K562 (cell line): Measurements from ENCODE around the gene ALDH9A1. TPM values are rescaled to one million over a fixed set of nuclear protein-coding genes. Genes with fewer than 3 reads are reported as not detected.

Source experiments
- ATAC-seq: fragments of 200-7000 bp; cut with Tn5 transposase; 3 replicates; pipeline ENCODE4 v1.9.1; 2020; ENCODE audit warnings: moderate library complexity
- BruUV-seq: library from RNA; stranded (reverse); fragments of 400-500 nt; replicated peaks from 2 replicates; lab custom pipeline; 2021; lab: Mats Ljungman, UMichigan
- CTCF ChIA-PET: fragments of 300-600 bp; formaldehyde crosslinking; extraction: SDS; loops from one replicate; lab custom pipeline; 2021; ENCODE audit warnings: low intra/inter-chr PET ratio; lab: Yijun Ruan, JAX
- POLR2A ChIA-PET: fragments of 300-600, 350-650 bp; sonication (Branson Sonifier 250); formaldehyde crosslinking; extraction: SDS; loops from one replicate; lab custom pipeline; 2021; ENCODE audit warnings: antibody characterized with exemption, inconsistent platforms; lab: Yijun Ruan, JAX
- DNase-seq, 4 experiments: peaks; one replicate each; pipeline versions ENCODE4 v3.0.0 to v3.0.0-alpha.2; 2011 to 2018; ENCODE audit warnings: low spot score in 3 of 4, mixed read lengths in 3 of 4; ENCODE audit errors: extremely low read depth in 1 of 4
- FAIRE-seq: peaks from 2 replicates; lab custom pipeline; 2011; peaks lifted over from hg19 to GRCh38; lab: Jason Lieb, UNC
- H2AFZ ChIP-seq: 2 replicates; pipeline ENCODE4 v1.6.0; 2011; ENCODE audit warnings: low read depth, low read length, control low read depth, inconsistent platforms
- H3K27ac ChIP-seq: fragments of 200-600 bp; 3 replicates; pipeline ENCODE4 v1.8.0; 2011; ENCODE audit warnings: low read depth, mild to moderate bottlenecking, control low read depth, inconsistent platforms, low read length, moderate library complexity, mixed read lengths; ENCODE audit errors: extremely low read depth
- H3K27me3 ChIP-seq, 2 experiments: fragments of 300-600 bp in 1 of 2; 2 replicates in 1 of 2; 3 replicates in 1 of 2; pipeline versions ENCODE4 v1.6.0 to v1.8.0; 2011; ENCODE audit warnings: inconsistent platforms in 2 of 2, low read length in 2 of 2, mild to moderate bottlenecking in 1 of 2, mixed read lengths in 1 of 2, moderate library complexity in 1 of 2; ENCODE audit not compliant: control insufficient read depth in 2 of 2, insufficient read depth in 2 of 2
- H3K36me3 ChIP-seq: fragments of 300-600 bp; 3 replicates; pipeline ENCODE4 v1.8.0; 2011; ENCODE audit warnings: mild to moderate bottlenecking, low read length, inconsistent platforms; ENCODE audit not compliant: control insufficient read depth, insufficient read depth
- H3K4me1 ChIP-seq, 2 experiments: fragments of 200-600 bp in 1 of 2; replicated peaks in 1 of 2; 2 replicates in 1 of 2; 3 replicates in 1 of 2; pipeline versions ENCODE4 v1.5.1 to v1.8.0; 2011; ENCODE audit warnings: inconsistent platforms in 2 of 2, low read length in 2 of 2, mild to moderate bottlenecking in 1 of 2, mixed read lengths in 1 of 2, moderate library complexity in 1 of 2; ENCODE audit not compliant: control insufficient read depth in 2 of 2, insufficient read depth in 2 of 2
- H3K4me2 ChIP-seq: 2 replicates; pipeline ENCODE4 v1.6.1; 2011; ENCODE audit warnings: low read length, control low read depth, inconsistent platforms, mixed read lengths; ENCODE audit not compliant: insufficient read depth
- H3K4me3 ChIP-seq: fragments of 200-600 bp; sonication (generic), shearing (Covaris generic); 2 replicates; pipeline ENCODE4 v1.5.1; 2016; ENCODE audit warnings: control low read depth, inconsistent platforms
- H3K79me2 ChIP-seq: fragments of 200-600 bp; 3 replicates; pipeline ENCODE4 v1.8.0; 2011; ENCODE audit warnings: low read length, inconsistent platforms; ENCODE audit not compliant: control insufficient read depth, insufficient read depth
- H3K9ac ChIP-seq, 2 experiments: 2 replicates each; pipeline versions ENCODE4 v1.6.0 to v1.6.1; 2011; ENCODE audit warnings: low read depth in 2 of 2, low read length in 2 of 2, control low read depth in 1 of 2, inconsistent platforms in 1 of 2, mild to moderate bottlenecking in 1 of 2, mixed read lengths in 1 of 2; ENCODE audit not compliant: insufficient read depth in 1 of 2
- H3K9me1 ChIP-seq: one replicate; pipeline ENCODE4 v1.6.0; 2011; ENCODE audit warnings: inconsistent platforms, mild to moderate bottlenecking, low read length, moderate library complexity; ENCODE audit not compliant: control insufficient read depth, insufficient read depth
- H3K9me3 ChIP-seq: replicated peaks from 2 replicates; pipeline ENCODE4 v1.5.1; 2011; ENCODE audit warnings: low read depth, low read length, inconsistent platforms; ENCODE audit not compliant: control insufficient read depth, insufficient read depth
- H4K20me1 ChIP-seq: replicated peaks from 2 replicates; pipeline ENCODE4 v1.6.1; 2011; ENCODE audit warnings: low read length, inconsistent platforms, mixed read lengths; ENCODE audit not compliant: control insufficient read depth, insufficient read depth
- CHD2 ChIP-seq: IDR thresholded peaks from 2 replicates; pipeline ENCODE4 v1.6.1; 2011; ENCODE audit warnings: low read depth, low read length
- HNRNPLL ChIP-seq: fragments of 200-400 bp; formaldehyde crosslinking; IDR thresholded peaks from 2 replicates; pipeline ENCODE4 v1.6.1; 2017; ENCODE audit warnings: low read length, low read depth, mild to moderate bottlenecking; ENCODE audit not compliant: poor library complexity, severe bottlenecking
- MIER1 ChIP-seq: fragments of 450-650 bp; IDR thresholded peaks from 2 replicates; pipeline ENCODE4 v1.6.1; 2016; ENCODE audit warnings: antibody characterized with exemption, mild to moderate bottlenecking, low read depth
- PHTF2 ChIP-seq: fragments of 250-450 bp; sonication (Bioruptor Pico); IDR thresholded peaks from 2 replicates; pipeline ENCODE4 v1.5.0; 2021; ENCODE audit warnings: mild to moderate bottlenecking
- RBM15 ChIP-seq: fragments of 200-400 bp; formaldehyde crosslinking; IDR thresholded peaks from 2 replicates; pipeline ENCODE4 v1.6.1; 2018; ENCODE audit warnings: mild to moderate bottlenecking, low read length, moderate library complexity; ENCODE audit not compliant: insufficient read depth
- SUPT5H ChIP-seq: fragments of 450-650 bp; IDR thresholded peaks from 2 replicates; pipeline ENCODE4 v1.6.1; 2016
- YY1 ChIP-seq, 3 experiments: IDR thresholded peaks; 2 replicates each; pipeline ENCODE4 v1.6.1; 2011; ENCODE audit warnings: low read length in 2 of 3, mild to moderate bottlenecking in 2 of 3, moderate library complexity in 2 of 3, borderline replicate concordance in 1 of 3, control low read depth in 1 of 3, low read depth in 1 of 3; ENCODE audit not compliant: insufficient read depth in 3 of 3, insufficient replicate concordance in 2 of 3, control insufficient read depth in 1 of 3, insufficient read length in 1 of 3; ENCODE audit errors: extremely low read depth in 1 of 3
- ZNF212 ChIP-seq: fragments of 450-650 bp; formaldehyde crosslinking; IDR thresholded peaks from 2 replicates; pipeline ENCODE4 v1.4.0; 2020; ENCODE audit warnings: mild to moderate bottlenecking
- ZNF354B ChIP-seq: fragments of 250-450 bp; sonication (Bioruptor Pico); IDR thresholded peaks from 2 replicates; pipeline ENCODE4 v1.4.0; 2020
- ZNF384 ChIP-seq: IDR thresholded peaks from 2 replicates; pipeline ENCODE4 v1.6.1; 2012; ENCODE audit warnings: low read depth, low read length, improper control_type of control experiment
- ZNF644 ChIP-seq: fragments of 200-800 bp; sonication (Bioruptor generic); IDR thresholded peaks from 2 replicates; pipeline ENCODE4 v1.6.1; 2016; ENCODE audit warnings: low read depth, missing genetic modification characterization, missing compliant biosample characterization
- WGBS: fragments of 100-300 bp; shearing (Covaris generic); methylation state at CpG from one replicate; pipeline ENCODE4 v1.1.6; 2016; ENCODE audit warnings: low coverage, mixed read lengths; ENCODE audit not compliant: insufficient coverage; ENCODE audit errors: missing lambda C conversion rate; 5-methylcytosine and 5-hydroxymethylcytosine counted together
- in situ Hi-C: fragments of 300-500 bp; cut with MboI; formaldehyde crosslinking; loops from 4 replicates; pipeline ENCODE4 v1.15.0; 2018; ENCODE audit warnings: inconsistent platforms, mixed read lengths
- intact Hi-C: fragments of 100-400 bp; cut with micrococcal nuclease; formaldehyde crosslinking; loops from 2 replicates; pipeline ENCODE4 v1.14.2; 2022
- polyA plus RNA-seq, 8 experiments: library from polyadenylated mRNA; depleted of rRNA in 4 of 8; stranded (reverse) in 5 of 8; unstranded in 3 of 8; fragments of >200 nt; fragmentation: Nextera tagmentation in 2 of 8; fragmentation: Illumina TruSeq in 1 of 8; extraction: Ambion mirVana in 2 of 8; extraction: Trizol in 1 of 8; gene quantifications; 2 replicates each; pipeline versions ENCODE4 v1.2.1 to v1.2.3, GENCODE V29; 2011 to 2014; ENCODE audit warnings: inconsistent platforms in 1 of 8, missing spikeins in 1 of 8
- total RNA-seq, 7 experiments: library from RNA; depleted of rRNA in 6 of 7; stranded (reverse); fragments of >200 nt in 6 of 7; fragmentation: Illumina TruSeq in 2 of 7; extraction: Trizol in 2 of 7; gene quantifications; 2 replicates each; pipeline versions ENCODE4 v1.2.1 to v1.2.3, GENCODE V29; 2011 to 2021; ENCODE audit warnings: low replicate concordance in 1 of 7
- TF ChIP-seq, protein P1 (sequence below): sonication (generic); formaldehyde crosslinking; IDR thresholded peaks from 2 replicates; pipeline ENCODE4 v1.8.0; 2022; ENCODE audit warnings: mild to moderate bottlenecking, missing genetic modification reagents
- TF ChIP-seq, protein P2 (sequence below): fragments of 450-650 bp; formaldehyde crosslinking; IDR thresholded peaks from 2 replicates; pipeline ENCODE4 v1.4.0; 2020; ENCODE audit warnings: mild to moderate bottlenecking
- TF ChIP-seq, protein P3 (sequence below), 2 experiments: fragments of 450-650 bp; IDR thresholded peaks; 2 replicates each; pipeline ENCODE4 v1.6.1; 2018; ENCODE audit warnings: mild to moderate bottlenecking in 2 of 2, low read depth in 1 of 2; ENCODE audit not compliant: partially characterized antibody in 2 of 2

The ALDH9A1 gene
- total and polyA plus RNA-seq, 9 of the 15 experiments (the other 6 are each of a cell fraction or from before 2014, with no cell fraction given) = 26.5 to 54.3 (median 39.2) TPM

DNA sequence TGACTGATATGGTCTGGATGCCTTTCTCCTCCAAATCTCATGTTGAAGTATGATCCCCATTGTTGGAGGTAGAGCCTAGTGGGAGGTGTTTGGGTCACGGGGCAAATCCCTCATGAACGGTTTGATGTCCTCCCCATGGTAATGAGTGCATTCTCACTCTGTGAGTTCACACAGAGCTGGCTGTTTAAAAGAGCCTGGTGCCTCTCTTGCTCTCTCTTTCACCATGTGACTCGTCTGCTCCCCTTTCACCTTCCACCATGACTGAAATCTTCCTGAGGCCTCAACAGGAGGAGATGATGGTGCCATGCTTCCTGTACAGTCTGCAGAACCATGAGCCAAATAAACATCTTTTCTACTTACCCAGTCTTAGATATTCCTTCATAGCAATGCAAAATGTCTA lies 30.2 kb downstream of the ALDH9A1 start:
- H3K36me3 ChIP-seq = peaks cover 71% of the 10 kb centered on the region
- H3K9me3 ChIP-seq = no peaks in the 10 kb centered on the region
- H4K20me1 ChIP-seq = no peaks in the 10 kb centered on the region
- in situ Hi-C loops = no loop called here
- ATAC-seq (no peak), FAIRE-seq (no peak), DNase-seq (no peak)
- intact Hi-C loops = no loop called here
- no peaks in the 10 kb centered on the region for H3K27me3 ChIP-seq
- CTCF ChIA-PET = no interaction called here
- 84% methylated on average over 3 of the region's 3 CpGs for WGBS
- no peak overlapping the region for H3K9ac ChIP-seq
- TF ChIP-seq YY1 (IDR thresholded peaks at IDR 0.05; ENCODE audit: borderline replicate concordance in 1 of 3, control insufficient read depth in 1 of 3, extremely low read depth in 1 of 3, insufficient read depth in 3 of 3, insufficient read length in 1 of 3, insufficient replicate concordance in 2 of 3, low read depth in 1 of 3, low read length in 2 of 3) (no peak), ZNF644 (tag) (no peak), ZNF354B (CRISPR knock-in tag) (no peak), ZNF384 (no peak), ZNF212 (CRISPR knock-in tag) (no peak), PHTF2 (CRISPR knock-in tag) (no peak), MIER1 (no peak), RBM15 (no peak), CHD2 (no peak), HNRNPLL (no peak), SUPT5H (no peak)
- TF ChIP-seq, protein P1, sequence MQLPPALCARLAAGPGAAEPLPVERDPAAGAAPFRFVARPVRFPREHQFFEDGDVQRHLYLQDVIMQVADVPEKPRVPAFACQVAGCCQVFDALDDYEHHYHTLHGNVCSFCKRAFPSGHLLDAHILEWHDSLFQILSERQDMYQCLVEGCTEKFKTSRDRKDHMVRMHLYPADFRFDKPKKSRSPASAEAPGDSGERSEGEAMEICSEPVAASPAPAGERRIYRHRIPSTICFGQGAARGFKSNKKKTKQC (CRISPR knock-in tag) = no peak
- TF ChIP-seq, protein P2, sequence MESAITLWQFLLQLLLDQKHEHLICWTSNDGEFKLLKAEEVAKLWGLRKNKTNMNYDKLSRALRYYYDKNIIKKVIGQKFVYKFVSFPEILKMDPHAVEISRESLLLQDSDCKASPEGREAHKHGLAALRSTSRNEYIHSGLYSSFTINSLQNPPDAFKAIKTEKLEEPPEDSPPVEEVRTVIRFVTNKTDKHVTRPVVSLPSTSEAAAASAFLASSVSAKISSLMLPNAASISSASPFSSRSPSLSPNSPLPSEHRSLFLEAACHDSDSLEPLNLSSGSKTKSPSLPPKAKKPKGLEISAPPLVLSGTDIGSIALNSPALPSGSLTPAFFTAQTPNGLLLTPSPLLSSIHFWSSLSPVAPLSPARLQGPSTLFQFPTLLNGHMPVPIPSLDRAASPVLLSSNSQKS = no peak
- TF ChIP-seq, protein P3, sequence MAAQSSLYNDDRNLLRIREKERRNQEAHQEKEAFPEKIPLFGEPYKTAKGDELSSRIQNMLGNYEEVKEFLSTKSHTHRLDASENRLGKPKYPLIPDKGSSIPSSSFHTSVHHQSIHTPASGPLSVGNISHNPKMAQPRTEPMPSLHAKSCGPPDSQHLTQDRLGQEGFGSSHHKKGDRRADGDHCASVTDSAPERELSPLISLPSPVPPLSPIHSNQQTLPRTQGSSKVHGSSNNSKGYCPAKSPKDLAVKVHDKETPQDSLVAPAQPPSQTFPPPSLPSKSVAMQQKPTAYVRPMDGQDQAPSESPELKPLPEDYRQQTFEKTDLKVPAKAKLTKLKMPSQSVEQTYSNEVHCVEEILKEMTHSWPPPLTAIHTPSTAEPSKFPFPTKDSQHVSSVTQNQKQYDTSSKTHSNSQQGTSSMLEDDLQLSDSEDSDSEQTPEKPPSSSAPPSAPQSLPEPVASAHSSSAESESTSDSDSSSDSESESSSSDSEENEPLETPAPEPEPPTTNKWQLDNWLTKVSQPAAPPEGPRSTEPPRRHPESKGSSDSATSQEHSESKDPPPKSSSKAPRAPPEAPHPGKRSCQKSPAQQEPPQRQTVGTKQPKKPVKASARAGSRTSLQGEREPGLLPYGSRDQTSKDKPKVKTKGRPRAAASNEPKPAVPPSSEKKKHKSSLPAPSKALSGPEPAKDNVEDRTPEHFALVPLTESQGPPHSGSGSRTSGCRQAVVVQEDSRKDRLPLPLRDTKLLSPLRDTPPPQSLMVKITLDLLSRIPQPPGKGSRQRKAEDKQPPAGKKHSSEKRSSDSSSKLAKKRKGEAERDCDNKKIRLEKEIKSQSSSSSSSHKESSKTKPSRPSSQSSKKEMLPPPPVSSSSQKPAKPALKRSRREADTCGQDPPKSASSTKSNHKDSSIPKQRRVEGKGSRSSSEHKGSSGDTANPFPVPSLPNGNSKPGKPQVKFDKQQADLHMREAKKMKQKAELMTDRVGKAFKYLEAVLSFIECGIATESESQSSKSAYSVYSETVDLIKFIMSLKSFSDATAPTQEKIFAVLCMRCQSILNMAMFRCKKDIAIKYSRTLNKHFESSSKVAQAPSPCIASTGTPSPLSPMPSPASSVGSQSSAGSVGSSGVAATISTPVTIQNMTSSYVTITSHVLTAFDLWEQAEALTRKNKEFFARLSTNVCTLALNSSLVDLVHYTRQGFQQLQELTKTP (IDR thresholded peaks at IDR 0.05; ENCODE audit: low read depth in 1 of 2, partially characterized antibody in 2 of 2) = no peak
- BruUV-seq = no TSS peak
- no peak overlapping the region for H3K4me2 ChIP-seq
- no peak overlapping the region for H2AFZ ChIP-seq
- H3K9me1 ChIP-seq = no peaks in the 10 kb centered on the region
- POLR2A ChIA-PET = interaction anchor here (0.7 to 2.3 kb wide), 3 partner anchors 10 to 164 kb away, joined by 3 to 10 read pairs (median 3); no protein-coding TSS in a partner anchor
- no peaks in the 10 kb centered on the region for H3K4me1 ChIP-seq
- no peak overlapping the region for H3K27ac ChIP-seq
- no peaks in the 10 kb centered on the region for H3K79me2 ChIP-seq
- H3K4me3 ChIP-seq = no peak overlapping the region
